Activated CD4-positive, alpha-beta T cell treated with anti-CD3 and anti-CD28 coated beads, Interleukin-2, amount 10 ng/mL, durations not matched to agents 24 days and 14 days (primary cell): ENCODE measurements around the gene ANP32B. TPM values are rescaled to one million over a fixed set of nuclear protein-coding genes. Genes with fewer than 3 reads are reported as not detected.
A peak's percentile ranks its signal among the peaks of the same experiment; 100 is the strongest.
"Not testable (repeated sequence)": the region's sequence is repeated elsewhere in the genome, so short reads cannot be mapped to it uniquely, and the experiment has no call there.

Source experiments
- DNase-seq: peaks from one replicate; pipeline ENCODE4 v3.0.0; 2022
- H3K27ac Mint-ChIP-seq: one replicate; pipeline ENCODE4 v1.8.0; 2022; ENCODE audit warnings: mild to moderate bottlenecking, mixed read lengths
- H3K27me3 Mint-ChIP-seq: one replicate; pipeline ENCODE4 v1.8.0; 2022; ENCODE audit warnings: mixed read lengths
- H3K36me3 Mint-ChIP-seq: one replicate; pipeline ENCODE4 v1.8.0; 2022; ENCODE audit warnings: low read depth, mild to moderate bottlenecking, mixed read lengths
- H3K4me1 Mint-ChIP-seq: one replicate; pipeline ENCODE4 v1.8.0; 2021; ENCODE audit warnings: mixed read lengths
- H3K4me3 Mint-ChIP-seq: one replicate; pipeline ENCODE4 v1.8.0; 2022; ENCODE audit warnings: mild to moderate bottlenecking, moderate library complexity, mixed read lengths
- H3K9me3 Mint-ChIP-seq: one replicate; pipeline ENCODE4 v1.8.0; 2021; ENCODE audit warnings: mixed read lengths
- intact Hi-C: fragments of 100-400 bp; cut with micrococcal nuclease; formaldehyde crosslinking; loops from one replicate; pipeline ENCODE4 v1.15.1; 2023
- total RNA-seq: library from RNA; stranded (reverse); gene quantifications from 2 replicates; pipeline ENCODE4 v1.2.3, GENCODE V29; 2022

The ANP32B gene
- total RNA-seq, 1 donor from 2014 or later = 333 TPM

DNA sequence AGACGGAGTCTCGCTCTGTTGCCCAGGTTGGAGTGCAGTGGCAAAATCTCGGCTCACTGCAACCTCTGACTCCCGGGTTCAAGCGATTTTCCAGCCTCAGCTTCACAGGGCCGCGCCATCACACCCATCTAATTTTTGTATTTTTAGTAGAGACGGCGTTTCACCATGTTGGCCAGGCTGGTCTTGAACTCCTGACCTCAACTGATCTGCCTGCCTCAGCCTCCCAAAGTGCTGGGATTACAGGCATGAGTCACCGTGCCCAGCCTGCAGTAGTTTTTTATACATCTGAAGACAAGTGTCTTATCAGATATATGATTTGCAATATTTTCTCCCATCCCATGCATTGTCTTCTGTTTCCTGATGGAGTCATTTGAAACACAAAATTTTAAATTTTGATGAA is 6.5 kb upstream of the ANP32B start:
- Mint-ChIP-seq H3K4me1 (peaks cover 11% of the 10 kb centered on the region), H3K27me3 (peaks cover 16% of the 10 kb centered on the region)
- H3K27ac Mint-ChIP-seq, intact Hi-C loops, H3K9me3 Mint-ChIP-seq, DNase-seq, H3K4me3 Mint-ChIP-seq, H3K36me3 Mint-ChIP-seq: not testable (repeated sequence)

DNA sequence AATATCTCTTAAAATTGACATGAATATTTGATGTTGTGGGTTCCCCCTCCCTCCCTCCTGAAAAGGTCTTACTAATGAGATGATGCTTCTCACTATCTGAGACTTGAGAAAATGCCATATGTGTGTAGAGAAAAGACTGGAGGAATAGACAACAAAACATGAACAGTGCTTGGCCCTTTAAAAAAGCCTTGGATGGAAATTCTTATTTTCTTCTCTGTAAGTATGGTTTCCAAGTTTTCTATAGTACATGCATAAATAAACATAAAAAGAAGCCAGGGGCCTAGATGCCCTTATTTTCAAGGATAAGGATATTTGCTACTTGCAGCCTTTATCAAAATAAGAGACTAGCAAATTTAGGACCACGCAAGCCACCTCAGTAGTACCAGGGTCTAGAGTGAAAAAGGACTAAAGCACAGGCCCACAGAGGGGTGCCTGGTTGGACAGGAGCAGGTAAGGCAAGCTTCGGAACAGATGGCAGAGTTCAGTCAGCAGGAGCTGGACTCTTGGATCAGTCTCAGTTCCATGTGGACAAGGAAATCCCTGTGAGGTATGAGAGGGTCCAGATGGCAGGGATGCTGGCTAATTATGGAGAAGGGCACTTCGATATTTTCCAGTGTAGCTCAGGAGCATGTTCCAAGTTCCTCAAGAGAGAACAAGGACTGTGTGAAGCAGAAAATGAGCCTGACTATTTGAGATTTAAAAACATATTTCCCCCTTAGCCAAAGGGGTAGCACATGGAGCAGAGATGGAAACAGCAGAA is 4.6 kb upstream of the ANP32B start:
- H3K36me3 Mint-ChIP-seq = no peaks in the 10 kb centered on the region
- DNase-seq = no peak
- no peak overlapping the region for H3K4me3 Mint-ChIP-seq
- intact Hi-C loops = no loop called here
- no peaks in the 10 kb centered on the region for H3K9me3 Mint-ChIP-seq
- peaks cover 3% of the 10 kb centered on the region for H3K27me3 Mint-ChIP-seq
- H3K27ac Mint-ChIP-seq = no peak overlapping the region
- H3K4me1 Mint-ChIP-seq = peaks cover 17% of the 10 kb centered on the region

DNA sequence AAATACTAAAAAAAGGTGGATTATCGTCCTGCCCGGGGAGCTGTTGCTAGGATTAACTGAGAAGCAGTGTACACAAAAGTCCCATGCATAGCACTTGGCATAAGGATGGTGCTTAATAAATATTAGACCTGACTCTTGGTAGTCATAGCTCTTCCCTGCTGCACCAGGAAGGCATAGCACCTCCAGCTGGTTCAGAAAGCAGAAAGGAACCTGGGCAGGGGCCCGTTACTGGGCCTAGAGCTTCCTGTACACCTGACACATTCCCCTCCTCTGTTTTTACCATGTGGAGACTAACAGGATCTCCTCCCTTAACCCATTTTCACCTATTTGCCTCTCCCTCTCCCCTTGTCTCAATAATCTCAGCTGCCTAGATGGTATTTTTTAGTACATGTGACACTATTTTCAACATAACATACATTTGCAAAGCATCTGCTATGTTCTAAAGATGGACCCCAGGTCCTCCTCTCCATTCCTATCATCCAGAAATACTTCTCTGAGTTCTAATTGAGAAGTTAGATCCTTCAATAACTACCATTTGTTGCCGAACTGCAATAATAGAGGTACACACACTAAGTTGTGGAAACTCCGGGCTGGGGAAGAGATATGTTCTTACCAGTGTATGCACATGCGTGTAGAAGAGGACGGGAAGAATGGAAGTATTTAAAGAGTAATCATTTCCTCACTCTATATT is 3.2 kb upstream of the ANP32B start:
- no peaks in the 10 kb centered on the region for H3K36me3 Mint-ChIP-seq
- no peak overlapping the region for H3K27ac Mint-ChIP-seq
- H3K27me3 Mint-ChIP-seq = peaks cover 3% of the 10 kb centered on the region
- no peak overlapping the region for H3K4me3 Mint-ChIP-seq
- intact Hi-C loops = loop anchor here (5.0 to 10.0 kb wide), 2 partner anchors 137 to 1845 kb away; partner anchors contain the start of genes NR4A3 and TRIM14
- no peaks in the 10 kb centered on the region for H3K9me3 Mint-ChIP-seq
- peaks cover 17% of the 10 kb centered on the region for H3K4me1 Mint-ChIP-seq
- DNase-seq = no peak

DNA sequence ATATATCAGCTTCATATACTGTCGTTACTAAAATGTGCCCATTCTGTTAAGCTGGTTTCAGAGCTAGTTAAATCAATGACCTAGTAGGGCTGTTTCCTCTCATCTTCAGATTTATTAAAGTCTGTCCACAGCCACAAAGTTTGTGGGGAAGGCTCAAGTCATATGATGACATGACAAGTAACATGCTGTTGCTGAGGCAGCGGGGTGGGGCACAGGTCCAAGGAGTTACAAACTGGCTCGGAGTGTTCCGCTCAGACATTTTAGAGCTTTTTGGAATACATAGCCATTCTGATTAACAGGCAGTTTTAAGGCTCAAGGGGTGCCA is 2.7 kb upstream of the ANP32B start:
- H3K27me3 Mint-ChIP-seq = no peaks in the 10 kb centered on the region
- H3K36me3 Mint-ChIP-seq = peaks cover 2% of the 10 kb centered on the region
- H3K4me3 Mint-ChIP-seq = no peak overlapping the region
- H3K4me1 Mint-ChIP-seq = peaks cover 17% of the 10 kb centered on the region
- no peak for DNase-seq
- H3K27ac Mint-ChIP-seq = no peak overlapping the region
- intact Hi-C loops = loop anchor here (5.0 to 10.0 kb wide), 2 partner anchors 137 to 1844 kb away; partner anchors contain the start of genes NR4A3 and TRIM14
- H3K9me3 Mint-ChIP-seq = no peaks in the 10 kb centered on the region

DNA sequence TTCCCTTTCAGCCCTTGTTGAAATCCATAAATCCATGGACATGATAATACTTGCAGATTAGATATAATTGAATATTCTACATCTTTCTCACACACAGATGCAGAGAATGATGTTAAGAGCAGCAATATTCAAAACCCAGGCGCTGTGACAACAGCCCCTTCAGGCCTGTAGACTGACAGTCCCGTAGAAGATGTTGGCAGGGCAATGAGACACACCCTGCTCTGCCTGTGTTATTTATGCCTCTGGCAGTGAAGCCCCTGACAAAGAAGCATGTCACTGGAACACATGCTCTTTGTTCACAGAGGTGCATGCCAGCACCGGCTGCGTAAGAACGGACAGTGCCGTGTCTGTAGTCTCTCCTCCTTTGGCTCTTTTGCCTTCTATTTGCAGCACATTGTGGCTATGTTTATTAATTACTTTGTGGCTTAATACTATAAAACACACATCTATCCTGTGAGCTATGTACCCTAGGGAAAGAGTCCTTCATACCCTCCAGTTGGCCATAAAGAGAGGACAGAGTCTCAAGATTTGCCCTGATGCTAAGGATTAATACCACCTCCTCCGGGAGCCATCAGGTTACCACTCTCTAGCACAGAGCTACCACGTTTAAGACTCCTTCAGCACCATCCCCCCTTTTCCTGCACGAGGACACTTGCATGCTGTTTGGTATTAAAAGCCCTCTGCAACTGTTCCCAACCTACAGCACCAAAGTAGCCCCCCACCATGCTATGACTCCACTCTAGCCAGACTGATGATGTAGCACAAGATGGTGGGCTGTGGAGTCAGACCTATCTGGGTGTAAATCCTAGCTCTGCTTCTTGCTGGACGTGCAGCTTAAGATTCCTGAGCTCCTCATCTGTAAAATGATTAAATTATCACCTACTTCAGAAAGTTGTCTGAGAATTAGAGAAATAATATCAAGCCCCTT is 2.0 kb upstream of the ANP32B start:
- H3K9me3 Mint-ChIP-seq = no peaks in the 10 kb centered on the region
- DNase-seq = no peak
- H3K27ac Mint-ChIP-seq = no peak overlapping the region
- peak overlapping the region; percentile 86 for H3K4me3 Mint-ChIP-seq
- H3K4me1 Mint-ChIP-seq = peaks cover 19% of the 10 kb centered on the region
- peaks cover 7% of the 10 kb centered on the region for H3K36me3 Mint-ChIP-seq
- intact Hi-C loops = loop anchor here (5.0 to 10.0 kb wide), 2 partner anchors 136 to 1844 kb away; partner anchors contain the start of genes NR4A3 and TRIM14
- H3K27me3 Mint-ChIP-seq = no peaks in the 10 kb centered on the region

DNA sequence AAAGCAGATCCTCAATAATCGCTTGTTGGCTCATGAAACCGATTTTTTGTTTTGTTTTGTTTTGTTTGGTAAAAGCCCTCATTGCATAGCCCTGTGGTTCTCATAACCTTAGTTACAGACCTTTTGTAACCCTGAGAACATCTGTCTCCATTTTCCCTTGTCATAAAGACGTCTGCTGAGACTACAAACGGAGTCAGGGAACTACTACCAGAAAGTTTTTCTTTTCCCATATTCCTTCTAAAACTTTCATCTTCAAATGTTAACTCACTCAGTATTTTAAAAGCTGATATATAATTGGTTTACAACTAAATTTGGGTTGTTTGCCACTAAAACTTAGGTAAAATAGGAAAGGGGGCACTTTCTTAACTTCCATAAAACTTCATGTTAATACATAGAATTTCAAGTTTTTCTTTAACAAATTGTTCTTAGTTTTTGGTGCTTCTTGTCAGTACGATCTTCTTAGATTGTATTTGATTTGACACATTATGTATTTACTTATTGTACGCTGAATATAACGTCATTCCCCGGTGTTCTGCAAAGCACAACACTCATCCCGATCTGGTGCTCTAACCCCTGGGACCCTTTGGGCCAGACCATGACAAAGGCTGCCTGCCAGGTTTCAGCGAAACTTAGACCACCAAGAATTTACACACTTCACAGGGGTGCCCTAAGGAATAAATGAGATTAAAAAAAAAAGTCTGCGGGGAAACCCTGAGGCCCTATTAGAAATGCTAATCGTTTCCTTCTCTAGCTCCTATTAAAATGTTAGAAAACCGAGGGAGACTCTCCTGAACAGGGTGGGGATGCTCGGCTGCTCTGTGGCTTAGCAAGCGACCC is 1.1 kb upstream of the ANP32B start:
- intact Hi-C loops = loop anchor here (2.0 to 10.0 kb wide), 3 partner anchors 53 to 1843 kb away; partner anchors contain the start of genes NR4A3 and TRIM14
- Mint-ChIP-seq H3K4me3 (peak overlapping the region; percentile 86), H3K4me1 (peaks cover 25% of the 10 kb centered on the region), H3K36me3 (peaks cover 9% of the 10 kb centered on the region), H3K9me3 (no peaks in the 10 kb centered on the region), H3K27me3 (no peaks in the 10 kb centered on the region), H3K27ac (peak overlapping the region; percentile 88)
- no peak for DNase-seq

DNA sequence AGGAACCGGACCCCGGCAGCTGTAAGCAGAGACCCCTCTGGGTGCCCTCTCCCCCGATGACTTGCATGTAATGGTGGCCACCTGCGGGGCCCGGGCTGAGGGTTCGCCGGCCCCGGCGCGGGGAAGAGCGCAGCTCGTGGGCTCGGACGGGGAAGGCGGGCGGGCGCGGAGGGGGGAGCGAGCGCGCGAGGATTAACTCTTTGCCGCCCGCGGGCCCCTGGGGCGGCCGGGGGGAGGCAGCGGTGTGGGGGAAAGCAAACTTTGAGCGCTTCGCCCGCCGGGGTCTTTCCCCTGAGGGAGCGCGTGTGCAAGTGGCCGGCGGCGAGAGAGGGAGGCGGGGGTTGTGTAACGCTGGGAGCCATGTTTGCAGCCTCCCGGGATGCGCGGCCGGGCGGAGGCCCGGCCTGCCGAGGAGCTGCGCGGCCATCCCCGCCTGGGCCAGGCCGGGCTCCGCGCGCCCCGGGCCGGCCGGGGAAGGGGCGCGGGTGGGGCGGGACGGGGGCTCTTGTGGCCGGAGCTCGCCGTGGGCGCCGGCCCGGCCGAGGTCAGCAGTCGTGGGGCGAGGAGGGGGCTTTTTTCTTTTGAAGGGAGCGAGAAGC is 547 bp downstream of the ANP32B start:
- Mint-ChIP-seq H3K36me3 (peaks cover 9% of the 10 kb centered on the region), H3K4me1 (peaks cover 36% of the 10 kb centered on the region), H3K9me3 (no peaks in the 10 kb centered on the region), H3K27me3 (no peaks in the 10 kb centered on the region), H3K4me3 (peak overlapping the region; percentile 86), H3K27ac (peak overlapping the region; percentile 91)
- intact Hi-C loops = loop anchor here (1.0 to 10.0 kb wide), 7 partner anchors 51 to 1841 kb away; partner anchors contain the start of genes NANS, NCBP1, NR4A3 and TBC1D2
- DNase-seq = peak; percentile 87

DNA sequence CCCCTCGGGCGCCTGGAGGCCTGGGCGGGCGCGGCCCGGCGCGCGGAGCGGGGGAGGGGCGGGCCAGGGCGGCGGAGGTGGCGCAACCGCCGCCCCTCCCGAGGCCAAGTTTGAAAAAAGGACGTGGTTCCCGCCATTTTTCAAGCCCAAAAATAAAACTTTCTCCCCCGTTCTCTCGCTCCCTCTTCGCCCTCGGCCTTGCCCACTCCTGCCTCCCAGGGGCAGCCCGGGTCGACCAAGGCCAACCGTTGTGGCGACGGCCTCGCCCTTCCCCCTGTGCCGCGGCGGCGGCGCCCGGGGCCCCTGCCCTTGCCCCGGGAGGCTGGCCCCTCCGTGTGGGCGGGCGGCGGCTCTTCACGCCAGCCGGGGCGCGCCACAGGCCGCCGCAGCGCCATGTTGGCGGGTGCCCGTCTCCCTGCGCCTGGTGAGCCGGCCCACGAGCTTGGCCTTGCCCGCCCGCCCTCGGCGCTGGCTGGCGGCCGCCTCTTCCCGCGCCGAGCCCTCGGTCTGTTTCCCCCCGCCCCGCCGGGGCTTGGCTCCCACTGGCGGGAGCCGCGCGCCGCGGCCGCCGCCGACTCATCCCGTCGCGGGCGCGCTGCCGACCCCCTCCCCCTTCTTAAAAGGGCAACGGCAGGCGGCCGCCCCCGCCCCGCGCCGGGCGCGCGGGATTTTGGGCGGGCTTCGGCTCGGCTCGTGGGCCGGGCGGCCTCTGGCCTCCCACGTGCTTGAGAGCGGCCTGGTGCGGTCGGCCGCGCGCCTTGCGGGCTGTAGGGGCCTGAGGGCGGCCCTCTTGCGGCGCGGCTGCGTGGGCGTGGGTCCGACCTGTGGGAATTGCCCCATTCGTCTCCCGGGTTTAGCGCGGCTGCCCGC is 1.3 kb downstream of the ANP32B start:
- H3K4me3 Mint-ChIP-seq = peak overlapping the region; percentile 71
- H3K9me3 Mint-ChIP-seq = no peaks in the 10 kb centered on the region
- H3K27me3 Mint-ChIP-seq = no peaks in the 10 kb centered on the region
- peak overlapping the region; percentile 86 for H3K27ac Mint-ChIP-seq
- peak; percentile 94 for DNase-seq
- peaks cover 43% of the 10 kb centered on the region for H3K4me1 Mint-ChIP-seq
- peaks cover 9% of the 10 kb centered on the region for H3K36me3 Mint-ChIP-seq
- intact Hi-C loops = loop anchor here (1.0 to 10.0 kb wide), 4 partner anchors 63 to 1840 kb away; partner anchors contain the start of genes NR4A3, TBC1D2 and TRIM14

DNA sequence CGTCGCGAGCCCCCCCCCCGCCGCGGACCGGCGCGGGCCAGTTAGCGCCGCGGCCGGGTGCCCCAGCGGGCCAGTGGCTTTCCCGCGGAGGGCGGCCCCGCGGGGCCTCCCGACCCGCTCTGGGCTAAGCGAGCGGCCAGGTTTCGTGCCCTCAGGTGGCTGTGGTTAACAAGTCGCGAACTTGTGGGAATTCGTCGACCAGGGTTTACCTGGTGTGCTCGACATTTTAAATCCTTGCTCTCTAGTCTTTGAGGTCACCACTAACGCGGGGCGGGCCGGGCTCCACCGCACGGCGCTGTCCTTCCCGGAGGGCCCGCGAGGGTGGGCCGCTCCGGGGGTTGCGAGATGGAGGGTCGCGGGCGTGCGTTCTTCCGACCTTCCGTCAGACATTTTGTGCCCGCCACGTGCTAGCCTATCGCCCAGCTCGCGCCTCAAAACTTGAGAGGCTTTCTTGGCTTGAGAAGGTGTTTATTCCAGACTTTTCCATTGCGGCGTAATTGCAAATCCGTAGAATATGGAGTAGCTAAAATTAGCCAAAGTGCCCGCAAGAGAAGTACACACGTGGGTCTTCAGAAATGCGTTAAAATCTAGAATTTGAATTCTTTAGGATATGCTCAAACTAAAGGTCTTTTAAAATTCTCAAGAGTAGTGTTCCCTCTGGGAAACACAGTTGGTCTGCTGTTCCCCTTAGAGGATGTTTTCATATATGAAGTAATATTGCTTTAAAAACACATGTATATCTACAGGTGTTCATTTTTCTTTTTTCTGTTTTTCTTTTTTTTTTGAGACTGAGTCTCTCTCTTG is 2.1 kb downstream of the ANP32B start:
- H3K9me3 Mint-ChIP-seq = no peaks in the 10 kb centered on the region

DNA sequence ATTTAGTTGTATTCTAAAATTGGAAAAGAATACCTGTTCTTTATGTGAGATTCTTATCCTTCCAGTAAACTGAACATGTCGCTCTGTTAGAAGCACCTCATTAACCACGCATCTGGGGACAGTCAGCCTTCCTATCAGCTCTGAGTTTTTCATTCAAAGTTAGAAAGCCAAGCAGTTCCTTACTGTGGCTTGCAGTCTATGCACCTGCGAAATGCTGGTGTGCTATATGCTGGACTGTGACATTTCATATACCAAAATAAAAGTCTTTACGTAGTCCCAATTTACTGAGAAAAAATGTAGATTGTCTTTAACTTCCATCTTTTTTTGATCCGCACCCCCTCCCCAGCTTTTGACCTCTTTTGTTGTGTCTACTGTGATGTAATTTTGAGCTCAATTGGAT is 4.3 kb downstream of the ANP32B start:
- Mint-ChIP-seq H3K4me3 (peak overlapping the region; percentile 40), H3K4me1 (peaks cover 57% of the 10 kb centered on the region), H3K27me3 (no peaks in the 10 kb centered on the region), H3K9me3 (no peaks in the 10 kb centered on the region), H3K36me3 (peaks cover 14% of the 10 kb centered on the region), H3K27ac (peak overlapping the region; percentile 65)
- DNase-seq = no peak
- intact Hi-C loops = loop anchor here (2.0 to 10.0 kb wide), 3 partner anchors 19 to 1837 kb away; partner anchors contain the start of gene NR4A3

More for the DNA sequence above, 2.1 kb downstream of the ANP32B start:
- Mint-ChIP-seq H3K36me3 (peaks cover 9% of the 10 kb centered on the region), H3K27ac (peak overlapping the region; percentile 96), H3K4me1 (peaks cover 46% of the 10 kb centered on the region), H3K4me3 (peak overlapping the region; percentile 70), H3K27me3 (no peaks in the 10 kb centered on the region)
- peak; percentile 83 for DNase-seq
- intact Hi-C loops = loop anchor here (5.0 to 10.0 kb wide), 2 partner anchors 62 to 1840 kb away; partner anchors contain the start of gene NR4A3

DNA sequence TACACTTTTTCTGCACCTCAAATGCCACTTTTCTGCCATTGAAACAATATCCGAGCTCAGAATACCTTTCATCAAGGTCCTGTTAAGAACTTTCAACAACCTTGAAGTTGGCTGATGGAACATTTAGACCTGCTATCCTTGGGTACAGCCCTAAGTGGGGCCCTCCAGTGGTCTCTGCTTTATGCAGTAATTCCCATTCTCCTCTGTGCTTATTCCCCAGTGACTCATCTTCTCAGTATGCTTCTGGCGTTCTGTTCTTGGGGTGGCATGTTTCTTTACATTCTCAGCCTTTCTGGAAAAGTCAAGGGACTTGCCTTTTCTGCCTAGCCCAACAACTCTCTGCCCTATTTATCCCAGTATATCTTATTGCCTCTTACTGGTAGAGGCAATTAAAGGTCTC is 7.1 kb downstream of the ANP32B start:
- H3K4me1 Mint-ChIP-seq = peaks cover 76% of the 10 kb centered on the region
- no peak for DNase-seq
- peak overlapping the region; percentile 37 for H3K4me3 Mint-ChIP-seq
- intact Hi-C loops = no loop called here
- H3K9me3 Mint-ChIP-seq = no peaks in the 10 kb centered on the region
- H3K27me3 Mint-ChIP-seq = no peaks in the 10 kb centered on the region
- peak overlapping the region; percentile 45 for H3K27ac Mint-ChIP-seq
- peaks cover 19% of the 10 kb centered on the region for H3K36me3 Mint-ChIP-seq
